IMR-90 (cell line): ENCODE results near the gene RYR3. TPM values are rescaled to one million over a fixed set of nuclear protein-coding genes. Genes with fewer than 3 reads are reported as not detected.

Experiments
- ATAC-seq: fragments of 200-7000 bp; cut with Tn5 transposase; 2 replicates; pipeline ENCODE4 v1.9.1; 2020; ENCODE audit warnings: low read depth, mild to moderate bottlenecking, moderate library complexity
- BruUV-seq: library from RNA; stranded (reverse); fragments of 400-500 nt; replicated peaks from 2 replicates; lab custom pipeline; 2021; lab: Mats Ljungman, UMichigan
- CTCF ChIA-PET: fragments of 300-600 bp; formaldehyde crosslinking; extraction: SDS; loops from one replicate; lab custom pipeline; 2021; ENCODE audit warnings: antibody characterized with exemption; lab: Yijun Ruan, JAX
- POLR2A ChIA-PET: fragments of 300-600 bp; sonication (Branson Sonifier 250); formaldehyde crosslinking; loops from one replicate; lab custom pipeline; 2022; ENCODE audit warnings: antibody characterized with exemption; ENCODE audit not compliant: unreplicated experiment; lab: Charles Lee
- DNase-seq: peaks from one replicate; pipeline ENCODE4 v3.0.0; 2013
- H2AFZ ChIP-seq: replicated peaks from 2 replicates; pipeline ENCODE3; 2013; ENCODE audit warnings: low read length, mild to moderate bottlenecking; ENCODE audit not compliant: poor library complexity
- H2AK5ac ChIP-seq: 2 replicates; pipeline ENCODE4 v1.6.1; 2013; ENCODE audit warnings: low read depth, low read length, inconsistent platforms
- H2AK9ac ChIP-seq: replicated peaks from 2 replicates; pipeline ENCODE3; 2013; ENCODE audit warnings: mild to moderate bottlenecking, low read depth, low read length, moderate library complexity; ENCODE audit not compliant: poor library complexity
- H2BK120ac ChIP-seq: 2 replicates; pipeline ENCODE4 v1.6.1; 2013; ENCODE audit warnings: low read depth, low read length, inconsistent platforms
- H2BK15ac ChIP-seq: 3 replicates; pipeline ENCODE4 v1.6.1; 2013; ENCODE audit warnings: low read depth, low read length, inconsistent platforms
- H2BK20ac ChIP-seq: 2 replicates; pipeline ENCODE4 v1.6.1; 2013; ENCODE audit warnings: low read depth, mild to moderate bottlenecking, inconsistent platforms, low read length, moderate library complexity
- H2BK5ac ChIP-seq: 2 replicates; pipeline ENCODE4 v1.6.1; 2013; ENCODE audit warnings: mild to moderate bottlenecking, low read depth, low read length, inconsistent platforms; ENCODE audit not compliant: poor library complexity, severe bottlenecking
- H3K14ac ChIP-seq: replicated peaks from 2 replicates; pipeline ENCODE4 v1.6.1; 2013; ENCODE audit warnings: low read depth, low read length, inconsistent platforms
- H3K18ac ChIP-seq: 2 replicates; pipeline ENCODE4 v1.6.1; 2013; ENCODE audit warnings: low read depth, low read length, control low read depth
- H3K23ac ChIP-seq: 2 replicates; pipeline ENCODE4 v1.6.1; 2013; ENCODE audit warnings: low read depth, low read length, inconsistent platforms
- H3K27ac ChIP-seq: 2 replicates; pipeline ENCODE4 v1.5.1; 2013; ENCODE audit warnings: mild to moderate bottlenecking, control low read depth, low read length; ENCODE audit not compliant: insufficient read depth
- H3K27me3 ChIP-seq: 2 replicates; pipeline ENCODE4 v1.6.1; 2013; ENCODE audit warnings: low read length; ENCODE audit not compliant: control insufficient read depth, insufficient read depth
- H3K36me3 ChIP-seq: 2 replicates; pipeline ENCODE4 v1.6.1; 2013; ENCODE audit warnings: low read length, mixed read lengths; ENCODE audit not compliant: control insufficient read depth, insufficient read depth
- H3K4ac ChIP-seq: 2 replicates; pipeline ENCODE4 v1.6.1; 2013; ENCODE audit warnings: low read depth, low read length, inconsistent platforms
- H3K4me1 ChIP-seq: 2 replicates; pipeline ENCODE4 v1.6.1; 2013; ENCODE audit warnings: low read length, mixed read lengths; ENCODE audit not compliant: control insufficient read depth, insufficient read depth
- H3K4me2 ChIP-seq: 2 replicates; pipeline ENCODE4 v1.6.1; 2013; ENCODE audit warnings: low read depth, mild to moderate bottlenecking, control low read depth, low read length, moderate library complexity
- H3K4me3 ChIP-seq: 2 replicates; pipeline ENCODE4 v1.5.1; 2013; ENCODE audit warnings: low read depth, mild to moderate bottlenecking, control low read depth, low read length, moderate library complexity; ENCODE audit not compliant: insufficient read depth
- H3K56ac ChIP-seq: 2 replicates; pipeline ENCODE4 v1.6.1; 2013; ENCODE audit warnings: low read length, inconsistent platforms; ENCODE audit not compliant: insufficient read depth; ENCODE audit errors: extremely low read depth
- H3K79me1 ChIP-seq, 2 experiments: 2 replicates each; pipeline ENCODE4 v1.6.1; 2013; ENCODE audit warnings: low read length in 2 of 2, inconsistent platforms in 1 of 2, low read depth in 1 of 2
- H3K9ac ChIP-seq: 2 replicates; pipeline ENCODE4 v1.6.1; 2013; ENCODE audit warnings: low read depth, low read length, control low read depth
- H3K9me1 ChIP-seq: 2 replicates; pipeline ENCODE4 v1.6.1; 2013; ENCODE audit warnings: low read length, inconsistent platforms; ENCODE audit not compliant: insufficient read depth
- H3K9me3 ChIP-seq: 2 replicates; pipeline ENCODE4 v1.6.1; 2013; ENCODE audit warnings: low read length; ENCODE audit not compliant: control insufficient read depth, insufficient read depth
- H4K20me1 ChIP-seq: 2 replicates; pipeline ENCODE4 v1.6.1; 2013; ENCODE audit warnings: low read length, inconsistent platforms; ENCODE audit not compliant: insufficient read depth
- H4K5ac ChIP-seq: 2 replicates; pipeline ENCODE4 v1.6.1; 2013; ENCODE audit warnings: mild to moderate bottlenecking, low read depth, low read length, control low read depth
- H4K8ac ChIP-seq, 2 experiments: 2 replicates each; pipeline ENCODE4 v1.6.1; 2013; ENCODE audit warnings: low read depth in 2 of 2, low read length in 2 of 2, control low read depth in 1 of 2, inconsistent platforms in 1 of 2
- H4K91ac ChIP-seq: 2 replicates; pipeline ENCODE4 v1.6.1; 2013; ENCODE audit warnings: low read depth, low read length, inconsistent platforms; ENCODE audit not compliant: insufficient read depth
- MXI1 ChIP-seq: IDR thresholded peaks from 2 replicates; pipeline ENCODE4 v1.6.1; 2012; ENCODE audit warnings: low read depth, mild to moderate bottlenecking, low read length, moderate library complexity, borderline replicate concordance
- RCOR1 ChIP-seq: IDR thresholded peaks from 2 replicates; pipeline ENCODE4 v1.6.1; 2012; ENCODE audit warnings: mild to moderate bottlenecking, low read length, improper control_type of control experiment; ENCODE audit not compliant: insufficient replicate concordance
- RFX5 ChIP-seq: IDR thresholded peaks from 2 replicates; pipeline ENCODE4 v1.8.0; 2012; ENCODE audit warnings: low read depth, mild to moderate bottlenecking, low read length, moderate library complexity
- WGBS, 2 experiments: methylation state at CpG; one replicate each; pipeline versions ENCODE4 v1.1.5 to v1.1.7; 2013; ENCODE audit warnings: missing lambda C conversion rate in 2 of 2; ENCODE audit not compliant: insufficient read length in 1 of 2; ENCODE audit errors: extremely low coverage in 2 of 2; 5-methylcytosine and 5-hydroxymethylcytosine counted together
- dilution Hi-C: fragments of 300-500 bp; cut with HindIII; formaldehyde crosslinking; loops from one replicate; pipeline ENCODE4 v1.14.3; 2018; ENCODE audit warnings: low sequenced_read_pairs; ENCODE audit not compliant: unreplicated experiment
- in situ Hi-C: fragments of 300-500 bp; cut with MboI; formaldehyde crosslinking; loops from 3 replicates; pipeline ENCODE4 v1.14.3; 2019; ENCODE audit warnings: low sequenced_read_pairs, inconsistent platforms, mixed read lengths
- intact Hi-C: fragments of 100-400 bp; cut with micrococcal nuclease; formaldehyde crosslinking; loops from 2 replicates; pipeline ENCODE4 v1.10.0; 2022
- polyA plus RNA-seq, 3 experiments: library from polyadenylated mRNA; depleted of rRNA; stranded (reverse); fragments of >200 nt; gene quantifications; 2 replicates each; pipeline ENCODE4 v1.2.3, GENCODE V29; 2012; ENCODE audit warnings: low replicate concordance in 1 of 3
- total RNA-seq: library from RNA; depleted of rRNA; stranded (reverse); fragments of >200 nt; gene quantifications from 2 replicates; pipeline ENCODE4 v1.2.3, GENCODE V29; 2012

The RYR3 gene
- total and polyA plus RNA-seq, 2 of the 4 experiments (the other 2 are of a cell fraction), result 0.18 TPM; not detected in 1

DNA sequence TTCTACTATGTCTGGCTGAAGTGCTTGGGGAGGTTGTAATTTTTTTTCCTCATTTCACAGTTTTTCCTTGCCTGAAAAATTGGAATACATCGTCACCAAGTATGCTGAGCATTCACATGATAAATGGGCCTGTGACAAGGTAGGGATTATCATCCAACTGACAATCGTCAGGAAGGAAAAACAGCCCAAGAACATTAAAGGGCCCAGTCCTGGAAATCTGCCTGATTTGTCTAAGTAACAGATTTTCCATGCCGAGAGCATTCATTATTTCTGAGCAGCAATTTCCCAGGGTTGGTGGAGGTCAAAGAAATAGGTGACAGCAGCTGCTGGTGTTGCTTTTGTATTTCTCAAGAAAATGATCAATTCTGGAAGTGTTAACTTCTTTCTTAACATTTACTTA, 431.5 kb downstream of the RYR3 start (continued):
- TF ChIP-seq MXI1 (no peak), RFX5 (no peak)

GRCh38 chr15:33742800-33743199, 432.0 kb downstream of the RYR3 start:
- DNase-seq (no peak), ATAC-seq (no peak)
- Histone ChIP-seq H3K27me3 (peaks cover 24% of the 10 kb centered on the region), H2AFZ (no peak overlapping the region), H3K79me1 (no peaks in the 10 kb centered on the region), H3K9ac (no peak overlapping the region), H4K5ac (no peak overlapping the region), H3K18ac (no peak overlapping the region), H4K8ac (no peak overlapping the region), H3K4me3 (no peak overlapping the region), H2BK120ac (no peak overlapping the region), H3K4ac (no peak overlapping the region), H3K14ac (no peak overlapping the region), H2BK5ac (no peak overlapping the region), H3K4me1 (no peaks in the 10 kb centered on the region), H3K56ac (no peak overlapping the region), H4K20me1 (no peaks in the 10 kb centered on the region), H3K23ac (no peak overlapping the region), H3K9me1 (no peaks in the 10 kb centered on the region), H2AK9ac (no peak overlapping the region), H4K91ac (no peak overlapping the region), H3K36me3 (no peaks in the 10 kb centered on the region), H3K4me2 (no peak overlapping the region), H3K9me3 (no peaks in the 10 kb centered on the region), H2BK20ac (no peak overlapping the region), H2AK5ac (no peak overlapping the region), H2BK15ac (no peak overlapping the region), H3K27ac (no peak overlapping the region)
- BruUV-seq, result no TSS peak
- in situ Hi-C loops, result no loop called here
- intact Hi-C loops, result no loop called here
- dilution Hi-C loops, result no loop called here
- POLR2A ChIA-PET, result no interaction called here
- TF ChIP-seq MXI1 (no peak), RCOR1 (no peak), RFX5 (no peak)
- WGBS, 2 experiments, result 33% methylated on average over 1 of the region's 2 CpGs; no CpG with 5 or more reads in 1 of the 2 experiments
- CTCF ChIA-PET, result interaction anchor here (0.8 kb wide), 1 partner anchor 221 kb away, joined by 3 read pairs; no protein-coding TSS in a partner anchor
